Fibroblast of upper back skin (primary cell): Measurements from ENCODE around the gene L1CAM.
A peak's percentile ranks its signal among the peaks of the same experiment; 100 is the strongest.

Source experiments
- DNase-seq: peaks from one replicate; pipeline ENCODE4 v3.0.0-alpha.2; 2013

Gene L1CAM

GRCh38 chrX:153922932-153923857, 37.2 kb upstream of the L1CAM start:
- peak; percentile 44 for DNase-seq

- DNase-seq = no peak
These were observed 35.8 kb upstream of the L1CAM start for GRCh38 chrX:153921511-153922446.

- DNase-seq = no peak
These were observed 35.1 kb upstream of the L1CAM start for GRCh38 chrX:153921070-153921469.

DNA sequence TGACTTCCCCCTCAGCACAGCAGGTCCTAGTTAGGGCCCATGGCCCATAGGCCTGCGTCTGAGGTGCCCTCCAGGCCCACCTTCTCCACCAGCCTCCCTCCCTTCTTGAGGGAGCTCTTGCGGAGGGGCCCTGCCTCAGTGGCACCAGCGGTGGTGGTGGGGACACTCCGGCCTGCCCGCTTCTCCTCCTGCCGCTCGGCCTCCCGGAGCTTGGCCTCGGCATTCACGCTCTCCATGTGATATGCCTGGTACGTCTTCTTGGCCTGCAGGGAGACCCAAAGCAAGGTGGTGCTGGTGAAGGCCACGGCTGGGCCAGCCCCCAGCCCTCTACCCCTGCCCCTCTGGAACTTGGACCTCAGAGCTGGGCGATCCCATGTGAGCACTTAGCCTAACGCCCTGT, 34.6 kb upstream of the L1CAM start:
- DNase-seq = no peak

DNA sequence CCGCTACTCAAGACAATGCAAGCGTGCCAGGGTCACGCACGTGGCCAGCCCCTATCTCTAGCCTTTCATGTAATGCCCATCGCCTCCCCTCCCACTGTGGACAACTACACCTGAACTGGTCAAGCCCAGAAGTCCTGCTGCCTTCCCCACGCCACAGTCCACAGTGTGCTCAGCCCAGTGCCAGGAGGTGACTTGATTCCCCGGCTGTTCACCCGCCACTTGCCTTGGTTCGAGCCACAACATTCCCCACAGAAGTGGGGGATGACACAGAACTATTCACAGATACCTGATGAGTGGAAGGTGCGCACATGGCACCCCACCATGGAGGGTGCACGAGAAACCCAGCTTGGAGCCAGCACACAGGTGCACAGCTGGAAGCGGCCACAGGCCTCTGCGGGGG, 33.3 kb upstream of the L1CAM start:
- no peak for DNase-seq

DNA sequence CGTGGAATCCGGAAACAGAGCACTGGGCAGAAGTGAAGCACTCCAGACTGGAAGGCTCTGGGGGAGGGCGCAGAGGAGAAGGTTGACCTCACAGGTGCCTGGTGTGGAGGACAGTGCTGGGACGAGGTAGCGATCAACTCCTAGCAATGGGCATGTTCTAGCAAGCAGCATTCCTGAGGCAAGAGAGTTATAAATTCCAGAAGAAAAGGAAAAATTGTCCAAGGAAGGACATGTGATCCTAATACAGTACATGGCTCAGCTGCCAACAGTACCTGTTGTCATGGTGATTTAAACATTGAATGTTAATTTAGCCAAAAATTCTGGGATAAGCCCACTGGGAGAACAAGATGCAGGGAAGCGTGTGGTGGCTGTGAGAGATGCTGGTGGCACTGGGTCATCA, 31.9 kb upstream of the L1CAM start:
- DNase-seq = no peak

GRCh38 chrX:153913701-153914100, 27.7 kb upstream of the L1CAM start:
- DNase-seq = no peak

GRCh38 chrX:153913211-153913610, 27.2 kb upstream of the L1CAM start:
- DNase-seq = no peak

- DNase-seq = no peak
These were observed 25.8 kb upstream of the L1CAM start for GRCh38 chrX:153911798-153912197.

DNA sequence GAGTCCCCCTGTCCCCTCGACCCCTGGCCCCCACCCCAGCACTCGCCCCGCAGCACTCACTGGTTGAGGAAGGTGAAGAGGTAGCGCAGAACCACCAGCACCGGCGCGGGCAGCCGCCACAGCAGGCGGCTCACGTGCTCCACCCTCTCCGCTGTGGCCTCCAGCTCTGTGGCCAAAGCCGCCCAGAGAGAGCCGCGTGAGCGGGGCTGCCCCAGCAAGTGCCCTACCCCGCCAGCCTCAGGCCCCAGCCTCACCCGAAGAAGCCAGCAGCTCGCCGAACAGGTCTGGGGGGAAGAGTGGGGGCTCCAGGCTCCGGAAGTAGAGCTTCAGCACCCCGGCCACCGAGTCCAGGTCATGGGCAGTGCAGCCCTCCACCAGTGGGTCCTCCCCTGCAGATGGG, 24.5 kb upstream of the L1CAM start:
- no peak for DNase-seq

DNA sequence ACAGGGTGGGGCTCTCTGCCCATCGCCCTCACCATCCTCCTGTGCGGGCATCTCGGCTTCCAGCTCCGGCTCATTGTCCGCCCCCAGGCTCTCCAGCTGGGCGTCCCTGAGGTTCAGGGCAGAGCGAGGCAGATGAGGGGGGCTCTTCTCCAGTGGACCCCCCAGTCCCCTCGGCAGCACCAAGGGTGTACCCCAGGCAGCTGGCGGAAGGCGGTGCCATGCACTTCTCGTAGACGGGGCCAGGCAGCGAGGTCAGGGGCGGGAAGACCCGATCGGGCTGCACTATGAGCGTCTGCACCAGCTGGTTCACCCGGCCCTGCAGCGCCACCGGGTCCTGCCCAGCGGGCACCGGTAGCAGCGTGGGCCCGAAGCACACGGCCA, 24.0 kb upstream of the L1CAM start:
- DNase-seq = no peak

DNA sequence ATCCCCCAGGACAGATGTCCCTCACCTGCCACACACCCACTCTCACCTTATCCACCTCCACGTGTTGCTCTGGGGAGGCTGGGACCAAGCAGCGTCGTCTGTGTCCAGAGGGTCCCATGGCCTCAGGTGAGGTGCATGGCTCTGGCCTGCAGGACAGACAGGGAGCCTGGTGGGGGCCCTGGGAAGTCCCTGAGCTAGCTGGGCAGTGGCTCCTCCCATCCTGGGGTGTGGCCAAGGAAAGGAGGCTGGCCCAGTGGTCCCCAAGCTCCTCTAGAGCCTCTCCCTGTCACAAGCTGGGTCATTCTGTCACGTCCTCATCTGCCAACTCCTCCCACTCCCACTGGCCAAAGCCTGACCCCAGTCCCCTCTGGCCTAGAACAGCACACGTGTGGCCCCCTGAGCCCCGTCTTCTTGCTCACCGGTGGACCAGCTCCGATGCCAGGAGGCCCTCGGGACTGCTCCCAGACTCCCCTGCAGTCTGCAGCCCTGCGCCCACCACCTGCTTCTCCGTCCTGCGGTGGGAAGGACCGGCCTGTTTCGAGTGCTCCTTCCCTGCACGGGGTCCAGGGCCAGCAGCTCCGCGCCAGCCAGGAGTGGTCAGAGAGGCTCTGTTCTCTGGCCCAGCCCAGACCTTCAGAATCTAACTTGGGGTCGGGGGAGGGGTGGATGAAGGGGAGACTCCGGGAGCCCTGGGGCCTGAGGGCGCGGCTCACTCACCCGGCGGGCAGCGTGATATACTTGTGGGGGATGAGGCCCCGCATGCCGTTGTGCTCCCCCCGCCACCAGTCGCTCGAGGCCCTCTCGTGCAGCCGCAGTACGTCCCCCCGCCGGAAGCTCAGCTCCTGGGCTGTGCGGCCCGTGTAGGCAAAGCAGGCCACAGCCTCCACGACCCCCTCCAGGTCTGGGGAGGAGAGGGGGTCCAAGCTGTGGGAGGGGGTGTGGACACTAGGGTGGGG, 23.3 kb upstream of the L1CAM start:
- no peak for DNase-seq

- no peak for DNase-seq
These were observed 22.4 kb upstream of the L1CAM start for GRCh38 chrX:153908219-153908860.

DNA sequence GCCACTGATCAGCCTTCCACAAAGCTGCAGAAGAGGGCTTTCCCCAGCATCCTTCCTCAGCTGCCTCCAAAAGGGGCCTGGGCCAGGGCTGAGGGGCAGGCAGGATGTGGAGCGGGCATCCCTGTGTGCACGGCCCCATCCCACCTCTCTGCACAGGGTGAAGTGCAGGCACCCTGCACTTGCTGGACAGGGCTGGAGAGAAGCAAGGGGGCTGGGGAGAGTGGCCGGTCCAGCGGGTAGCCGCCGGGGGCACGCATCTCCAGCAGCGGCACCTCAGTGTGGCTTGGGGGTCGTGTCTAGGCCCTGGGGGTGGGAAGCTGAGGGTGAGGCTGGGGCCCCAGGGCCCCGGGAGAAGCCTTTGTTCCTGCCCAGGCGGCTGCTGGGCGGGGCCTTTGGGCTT, 21.5 kb upstream of the L1CAM start:
- DNase-seq = no peak

DNA sequence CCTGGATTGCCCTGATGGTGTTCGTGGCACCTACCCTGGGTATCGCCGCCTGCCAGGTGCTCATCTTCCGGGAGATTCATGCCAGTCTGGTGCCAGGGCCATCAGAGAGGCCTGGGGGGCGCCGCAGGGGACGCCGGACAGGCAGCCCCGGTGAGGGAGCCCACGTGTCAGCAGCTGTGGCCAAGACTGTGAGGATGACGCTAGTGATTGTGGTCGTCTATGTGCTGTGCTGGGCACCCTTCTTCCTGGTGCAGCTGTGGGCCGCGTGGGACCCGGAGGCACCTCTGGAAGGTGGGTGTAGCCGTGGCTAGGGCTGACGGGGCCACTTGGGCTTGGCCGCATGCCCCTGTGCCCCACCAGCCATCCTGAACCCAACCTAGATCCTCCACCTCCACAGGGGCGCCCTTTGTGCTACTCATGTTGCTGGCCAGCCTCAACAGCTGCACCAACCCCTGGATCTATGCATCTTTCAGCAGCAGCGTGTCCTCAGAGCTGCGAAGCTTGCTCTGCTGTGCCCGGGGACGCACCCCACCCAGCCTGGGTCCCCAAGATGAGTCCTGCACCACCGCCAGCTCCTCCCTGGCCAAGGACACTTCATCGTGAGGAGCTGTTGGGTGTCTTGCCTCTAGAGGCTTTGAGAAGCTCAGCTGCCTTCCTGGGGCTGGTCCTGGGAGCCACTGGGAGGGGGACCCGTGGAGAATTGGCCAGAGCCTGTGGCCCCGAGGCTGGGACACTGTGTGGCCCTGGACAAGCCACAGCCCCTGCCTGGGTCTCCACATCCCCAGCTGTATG, 20.3 kb upstream of the L1CAM start:
- no peak for DNase-seq

- DNase-seq = no peak
These were observed 19.6 kb upstream of the L1CAM start for GRCh38 chrX:153905481-153906095.

- DNase-seq = no peak
These were observed 18.3 kb upstream of the L1CAM start, which contains the start of gene AVPR2 for GRCh38 chrX:153903991-153904957. AVPR2 (plus strand) TSS chrX:153904673; CDS start chrX:153905146, 473 bp downstream.

DNA sequence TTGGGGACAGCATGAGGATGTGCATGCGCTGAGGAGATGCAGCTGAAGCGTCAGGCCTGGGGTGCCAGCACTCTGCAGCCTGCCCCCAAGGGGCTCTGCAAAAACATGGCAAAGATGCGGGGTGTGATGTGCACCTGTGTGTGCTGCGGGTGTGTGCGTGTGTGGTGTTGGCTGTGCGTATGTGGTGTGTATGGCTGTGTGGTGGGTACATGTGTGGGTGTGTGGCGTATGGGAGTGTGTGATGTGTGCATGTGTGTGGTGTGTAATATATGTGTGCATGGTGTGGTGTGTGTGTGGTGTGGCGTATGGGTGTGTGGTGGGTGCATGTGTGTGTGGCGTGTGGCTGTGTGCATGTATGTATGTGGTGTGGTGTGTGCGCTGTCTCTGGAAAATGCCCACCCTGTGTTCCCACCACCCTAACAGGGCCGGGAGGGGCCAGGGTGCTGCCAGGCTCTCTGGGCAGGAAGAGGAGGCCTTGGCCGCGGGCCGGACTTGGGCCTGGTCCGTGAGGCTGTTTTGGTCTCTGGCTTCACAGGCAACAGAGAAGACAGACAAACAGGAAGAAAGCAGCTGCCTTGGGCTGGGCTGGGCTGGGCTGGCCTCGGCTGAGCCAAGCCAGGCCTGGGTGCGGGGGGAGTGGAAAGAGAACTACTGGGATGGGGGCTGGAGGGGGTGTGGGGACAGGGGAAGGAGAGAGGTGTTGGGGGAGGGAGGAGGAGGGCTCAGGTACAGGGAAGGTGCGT, 17.4 kb upstream of the L1CAM start:
- no peak for DNase-seq

GRCh38 chrX:153902385-153902784, 16.4 kb upstream of the L1CAM start:
- DNase-seq = no peak
